Activated effector memory CD4-positive, alpha-beta T cell treated with anti-CD3 and anti-CD28 coated beads, Interleukin-2, amount 50 U/mL, for 16 hours (primary cell): ENCODE data around the gene GPC4.

Source experiments
- DNase-seq: peaks from one replicate; pipeline ENCODE4 v3.0.0-alpha.2; 2020

The GPC4 gene

GRCh38 chrX:133415276-133416105 lies at the start of gene GPC4:
Gene GPC4 (minus strand): TSS chrX:133415489. CDS start chrX:133414965, 524 bp downstream.
- DNase-seq: no peak

- DNase-seq: no peak
These were observed 45.9 kb upstream of the GPC4 start for GRCh38 chrX:133461231-133461630.

- no peak for DNase-seq
These were observed 39.6 kb upstream of the GPC4 start for GRCh38 chrX:133454924-133455323.

- no peak for DNase-seq
These were observed 39.2 kb upstream of the GPC4 start for GRCh38 chrX:133454491-133454914.

GRCh38 chrX:133448512-133449076 lies 33.3 kb upstream of the GPC4 start:
- no peak for DNase-seq

- DNase-seq: no peak
These were observed 29.9 kb upstream of the GPC4 start for GRCh38 chrX:133444952-133445831.

- no peak for DNase-seq
These were observed 28.9 kb upstream of the GPC4 start for GRCh38 chrX:133444196-133444595.

GRCh38 chrX:133440797-133441163 lies 25.5 kb upstream of the GPC4 start:
- no peak for DNase-seq

- no peak for DNase-seq
These were observed 24.9 kb upstream of the GPC4 start for GRCh38 chrX:133440081-133440796.

GRCh38 chrX:133437766-133438165 lies 22.5 kb upstream of the GPC4 start:
- no peak for DNase-seq

- DNase-seq: no peak
These were observed 22.1 kb upstream of the GPC4 start for GRCh38 chrX:133437356-133437755.

GRCh38 chrX:133435544-133436124 lies 20.3 kb upstream of the GPC4 start:
- DNase-seq: no peak

GRCh38 chrX:133434197-133434820 lies 19.0 kb upstream of the GPC4 start:
- no peak for DNase-seq

GRCh38 chrX:133419911-133420310 lies 4.6 kb upstream of the GPC4 start:
- no peak for DNase-seq

- no peak for DNase-seq
These were observed 3.3 kb upstream of the GPC4 start for GRCh38 chrX:133418588-133418987.

GRCh38 chrX:133417364-133417763 lies 2.1 kb upstream of the GPC4 start:
- DNase-seq: no peak

- DNase-seq: no peak
These were observed 648 bp downstream of the GPC4 start for GRCh38 chrX:133414406-133415275.

GRCh38 chrX:133413218-133413925 lies 1.9 kb downstream of the GPC4 start:
- DNase-seq: no peak

- no peak for DNase-seq
These were observed 2.6 kb downstream of the GPC4 start for GRCh38 chrX:133412665-133413064.

GRCh38 chrX:133412246-133412645 lies 3.0 kb downstream of the GPC4 start:
- DNase-seq: no peak
